Astrocyte (in vitro differentiated cells and primary cell): ENCODE measurements around the gene DBP. TPM values are rescaled to one million over a fixed set of nuclear protein-coding genes. Genes with fewer than 3 reads are reported as not detected.
"Not testable (repeated sequence)": the region's sequence is repeated elsewhere in the genome, so short reads cannot be mapped to it uniquely, and the experiment has no call there.

Source experiments
- DNase-seq: peaks from one replicate; pipeline ENCODE4 v3.0.0-alpha.2; 2010; ENCODE audit warnings: low read depth
- FAIRE-seq: peaks from 2 replicates; lab custom pipeline; 2011; peaks lifted over from hg19 to GRCh38; lab: Jason Lieb, UNC
- H2AFZ ChIP-seq: 2 replicates; pipeline ENCODE4 v1.6.0; 2012; ENCODE audit warnings: low read depth, low read length, inconsistent platforms
- H3K27ac ChIP-seq: 2 replicates; pipeline ENCODE4 v1.5.1; 2011; ENCODE audit warnings: low read depth, low read length, inconsistent platforms
- H3K27me3 ChIP-seq: 2 replicates; pipeline ENCODE4 v1.6.0; 2011; ENCODE audit warnings: low read length, inconsistent platforms; ENCODE audit not compliant: insufficient read depth
- H3K36me3 ChIP-seq: 2 replicates; pipeline ENCODE4 v1.5.1; 2011; ENCODE audit warnings: low read length, inconsistent platforms; ENCODE audit not compliant: insufficient read depth
- H3K4me1 ChIP-seq: 2 replicates; pipeline ENCODE4 v1.5.1; 2011; ENCODE audit warnings: low read length, inconsistent platforms; ENCODE audit not compliant: insufficient read depth
- H3K4me2 ChIP-seq: 2 replicates; pipeline ENCODE4 v1.6.0; 2012; ENCODE audit warnings: low read length, inconsistent platforms
- H3K4me3 ChIP-seq: 2 replicates; pipeline ENCODE4 v1.5.1; 2011; ENCODE audit warnings: low read depth, mild to moderate bottlenecking, low read length, inconsistent platforms; ENCODE audit not compliant: insufficient read depth
- H3K79me2 ChIP-seq: 2 replicates; pipeline ENCODE4 v1.6.0; 2012; ENCODE audit warnings: mild to moderate bottlenecking, low read length, inconsistent platforms; ENCODE audit not compliant: insufficient read depth
- H3K9ac ChIP-seq: 2 replicates; pipeline ENCODE4 v1.6.0; 2012; ENCODE audit warnings: mild to moderate bottlenecking, low read length, inconsistent platforms
- H3K9me3 ChIP-seq: 2 replicates; pipeline ENCODE4 v1.5.1; 2012; ENCODE audit warnings: low read depth, mild to moderate bottlenecking, low read length, inconsistent platforms; ENCODE audit not compliant: insufficient read depth
- H4K20me1 ChIP-seq: 2 replicates; pipeline ENCODE4 v1.6.0; 2012; ENCODE audit warnings: low read length, inconsistent platforms; ENCODE audit not compliant: insufficient read depth
- H3K27ac Mint-ChIP-seq: one replicate; pipeline ENCODE4 v1.8.0; 2021; ENCODE audit warnings: mild to moderate bottlenecking, mixed read lengths; ENCODE audit not compliant: unreplicated experiment
- H3K27me3 Mint-ChIP-seq: one replicate; pipeline ENCODE4 v1.8.0; 2021; ENCODE audit warnings: low read depth, mixed read lengths; ENCODE audit not compliant: unreplicated experiment
- H3K36me3 Mint-ChIP-seq: one replicate; pipeline ENCODE4 v1.8.0; 2021; ENCODE audit warnings: low read depth, mixed read lengths; ENCODE audit not compliant: unreplicated experiment
- H3K4me1 Mint-ChIP-seq: one replicate; pipeline ENCODE4 v1.8.0; 2021; ENCODE audit warnings: low read depth, mixed read lengths; ENCODE audit not compliant: unreplicated experiment
- H3K4me3 Mint-ChIP-seq: one replicate; pipeline ENCODE4 v1.8.0; 2021; ENCODE audit warnings: mild to moderate bottlenecking, moderate library complexity, mixed read lengths; ENCODE audit not compliant: unreplicated experiment
- H3K9me3 Mint-ChIP-seq: one replicate; pipeline ENCODE4 v1.8.0; 2021; ENCODE audit warnings: mild to moderate bottlenecking, mixed read lengths; ENCODE audit not compliant: unreplicated experiment
- CTCF ChIP-seq: IDR thresholded peaks from 2 replicates; pipeline ENCODE4 v1.5.1; 2011; ENCODE audit warnings: low read depth, mild to moderate bottlenecking, inconsistent platforms, low read length, moderate library complexity; ENCODE audit not compliant: insufficient read depth
- EZH2 ChIP-seq: IDR thresholded peaks from 2 replicates; pipeline ENCODE4 v1.6.1; 2012; ENCODE audit warnings: mild to moderate bottlenecking, low read length, inconsistent platforms; ENCODE audit not compliant: insufficient read depth
- total RNA-seq: library from RNA; stranded (reverse); gene quantifications from 2 replicates; pipeline ENCODE4 v1.2.1, GENCODE V29; 2021

Gene DBP
- total RNA-seq, 1 donor from 2014 or later, result 1.2 TPM

- Histone ChIP-seq H3K9ac (no peak overlapping the region), H3K27ac (no peak overlapping the region), H2AFZ (no peak overlapping the region), H3K4me3 (no peak overlapping the region), H4K20me1 (no peaks in the 10 kb centered on the region), H3K27me3 (peaks cover 3% of the 10 kb centered on the region), H3K4me1 (peaks cover 44% of the 10 kb centered on the region), H3K36me3 (no peaks in the 10 kb centered on the region), H3K9me3 (no peaks in the 10 kb centered on the region), H3K4me2 (peak overlapping the region; percentile 88), H3K79me2 (no peaks in the 10 kb centered on the region)
- H3K36me3 Mint-ChIP-seq, result peaks cover 2% of the 10 kb centered on the region
- H3K9me3 Mint-ChIP-seq, result no peaks in the 10 kb centered on the region
- DNase-seq (no peak), FAIRE-seq (no peak)
- peaks cover 1% of the 10 kb centered on the region for H3K4me1 Mint-ChIP-seq
- H3K27me3 Mint-ChIP-seq, result peaks cover 3% of the 10 kb centered on the region
- TF ChIP-seq CTCF (no peak), EZH2 (no peak)
- H3K4me3 Mint-ChIP-seq, result no peak overlapping the region
- H3K27ac Mint-ChIP-seq, result peak overlapping the region; percentile 41
These were observed 3.8 kb downstream of the DBP start for GRCh38 chr19:48633148-48634035.

- Mint-ChIP-seq H3K27me3 (peaks cover 3% of the 10 kb centered on the region), H3K9me3 (no peaks in the 10 kb centered on the region), H3K4me3 (no peak overlapping the region), H3K27ac (no peak overlapping the region), H3K36me3 (peaks cover 2% of the 10 kb centered on the region), H3K4me1 (no peaks in the 10 kb centered on the region)
- Histone ChIP-seq H3K36me3 (no peaks in the 10 kb centered on the region), H4K20me1 (no peaks in the 10 kb centered on the region), H3K4me3 (no peak overlapping the region), H3K27me3 (peaks cover 3% of the 10 kb centered on the region), H3K9ac (no peak overlapping the region), H3K79me2 (no peaks in the 10 kb centered on the region), H3K4me2 (no peak overlapping the region), H2AFZ (no peak overlapping the region), H3K9me3 (no peaks in the 10 kb centered on the region), H3K27ac (no peak overlapping the region), H3K4me1 (peaks cover 39% of the 10 kb centered on the region)
- TF ChIP-seq EZH2, result no peak
- TF ChIP-seq CTCF, result no peak
- no peak for FAIRE-seq
- no peak for DNase-seq
These were observed 4.5 kb downstream of the DBP start for GRCh38 chr19:48632692-48633147.

GRCh38 chr19:48632286-48632685 is 4.9 kb downstream of the DBP start:
- H3K4me2 ChIP-seq, H3K36me3 Mint-ChIP-seq, H3K9ac ChIP-seq, H3K27me3 ChIP-seq, H3K36me3 ChIP-seq, FAIRE-seq, H2AFZ ChIP-seq, H3K27ac Mint-ChIP-seq, H3K9me3 ChIP-seq, H3K27me3 Mint-ChIP-seq, H4K20me1 ChIP-seq, DNase-seq, H3K4me3 Mint-ChIP-seq, H3K9me3 Mint-ChIP-seq, H3K4me1 Mint-ChIP-seq, H3K4me3 ChIP-seq, H3K79me2 ChIP-seq, H3K27ac ChIP-seq: not testable (repeated sequence)
- H3K4me1 ChIP-seq, result peaks cover 36% of the 10 kb centered on the region
